ENCODE results near the gene TAF11L5. TPM values are rescaled to one million over a fixed set of nuclear protein-coding genes. Genes with fewer than 3 reads are reported as not detected.

The TAF11L5 gene
- not detected in 2 replicates for total RNA-seq

DNA sequence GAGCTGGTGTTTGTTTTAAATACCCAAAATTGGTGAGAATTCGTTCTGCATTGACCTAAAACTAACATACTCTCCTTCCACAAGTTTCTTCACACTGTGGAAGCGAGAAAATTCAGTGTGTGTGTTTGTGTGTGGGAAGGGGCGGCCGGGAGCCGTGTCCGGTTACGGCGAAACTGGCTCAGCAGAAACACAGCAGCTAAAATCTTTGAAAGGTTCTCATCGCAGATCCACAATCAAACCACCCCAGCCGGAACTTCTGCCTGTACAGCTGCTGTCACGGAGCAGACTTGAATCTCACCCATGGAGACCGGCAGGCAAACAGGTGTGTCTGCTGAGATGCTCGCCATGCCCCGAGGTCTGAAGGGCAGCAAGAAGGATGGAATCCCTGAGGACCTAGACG, at the start of gene TAF11L5:
Gene TAF11L5, plus strand, starts transcription at position 301 of the 400 bp plus-strand sequence.

DNA sequence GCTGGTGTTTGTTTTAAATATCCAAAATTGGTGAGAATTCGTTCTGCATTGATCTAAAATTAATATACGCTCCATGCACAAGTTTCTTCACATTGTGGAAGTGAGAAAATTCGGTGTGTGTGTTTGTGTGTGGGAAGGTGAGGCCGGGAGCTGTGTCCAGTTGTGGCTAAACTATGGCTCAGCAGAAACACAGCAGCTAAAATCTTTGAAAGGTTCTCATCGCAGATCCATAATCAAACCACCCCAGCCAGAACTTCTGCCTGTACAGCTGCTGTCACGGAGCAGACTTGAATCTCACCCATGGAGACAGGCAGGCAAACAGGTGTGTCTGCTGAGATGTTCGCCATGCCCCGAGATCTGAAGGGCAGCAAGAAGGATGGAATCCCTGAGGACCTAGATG, 27.1 kb upstream of the TAF11L5 start, which contains the start of gene TAF11L2:
Gene TAF11L2, plus strand, starts transcription at position 301 of the 400 bp plus-strand sequence.

DNA sequence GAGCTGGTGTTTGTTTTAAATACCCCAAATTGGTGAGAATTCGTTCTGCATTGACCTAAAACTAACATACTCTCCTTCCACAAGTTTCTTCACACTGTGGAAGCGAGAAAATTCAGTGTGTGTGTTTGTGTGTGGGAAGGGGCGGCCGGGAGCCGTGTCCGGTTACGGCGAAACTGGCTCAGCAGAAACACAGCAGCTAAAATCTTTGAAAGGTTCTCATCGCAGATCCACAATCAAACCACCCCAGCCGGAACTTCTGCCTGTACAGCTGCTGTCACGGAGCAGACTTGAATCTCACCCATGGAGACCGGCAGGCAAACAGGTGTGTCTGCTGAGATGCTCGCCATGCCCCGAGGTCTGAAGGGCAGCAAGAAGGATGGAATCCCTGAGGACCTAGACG, 7.0 kb upstream of the TAF11L5 start, which contains the start of gene TAF11L3:
Gene TAF11L3, plus strand, starts transcription at position 301 of the 400 bp plus-strand sequence.

DNA sequence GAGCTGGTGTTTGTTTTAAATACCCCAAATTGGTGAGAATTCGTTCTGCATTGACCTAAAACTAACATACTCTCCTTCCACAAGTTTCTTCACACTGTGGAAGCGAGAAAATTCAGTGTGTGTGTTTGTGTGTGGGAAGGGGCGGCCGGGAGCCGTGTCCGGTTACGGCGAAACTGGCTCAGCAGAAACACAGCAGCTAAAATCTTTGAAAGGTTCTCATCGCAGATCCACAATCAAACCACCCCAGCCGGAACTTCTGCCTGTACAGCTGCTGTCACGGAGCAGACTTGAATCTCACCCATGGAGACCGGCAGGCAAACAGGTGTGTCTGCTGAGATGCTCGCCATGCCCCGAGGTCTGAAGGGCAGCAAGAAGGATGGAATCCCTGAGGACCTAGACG, 3.5 kb upstream of the TAF11L5 start, which contains the start of gene TAF11L4:
Gene TAF11L4, plus strand, starts transcription at position 301 of the 400 bp plus-strand sequence.

DNA sequence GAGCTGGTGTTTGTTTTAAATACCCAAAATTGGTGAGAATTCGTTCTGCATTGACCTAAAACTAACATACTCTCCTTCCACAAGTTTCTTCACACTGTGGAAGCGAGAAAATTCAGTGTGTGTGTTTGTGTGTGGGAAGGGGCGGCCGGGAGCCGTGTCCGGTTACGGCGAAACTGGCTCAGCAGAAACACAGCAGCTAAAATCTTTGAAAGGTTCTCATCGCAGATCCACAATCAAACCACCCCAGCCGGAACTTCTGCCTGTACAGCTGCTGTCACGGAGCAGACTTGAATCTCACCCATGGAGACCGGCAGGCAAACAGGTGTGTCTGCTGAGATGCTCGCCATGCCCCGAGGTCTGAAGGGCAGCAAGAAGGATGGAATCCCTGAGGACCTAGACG, 3.3 kb downstream of the TAF11L5 start, which contains the start of gene TAF11L6:
Gene TAF11L6, plus strand, starts transcription at position 301 of the 400 bp plus-strand sequence.

Other genes with a start within 250 kb of the TAF11L5 start
- not detected in 2 replicates for gene TAF11L2, start 27.0 kb upstream of the TAF11L5 start, total RNA-seq
- gene TAF11L3, start 6.9 kb upstream of the TAF11L5 start, total RNA-seq = not detected in 2 replicates
- gene TAF11L4, start 3.4 kb upstream of the TAF11L5 start, total RNA-seq = not detected in 2 replicates
- not detected in 2 replicates for gene TAF11L6, start 3.4 kb downstream of the TAF11L5 start, total RNA-seq
- not detected in 2 replicates for gene TAF11L7, start 60.5 kb downstream of the TAF11L5 start, total RNA-seq
- not detected in 2 replicates for gene TAF11L8, start 65.7 kb downstream of the TAF11L5 start, total RNA-seq
- gene TAF11L9, start 69.2 kb downstream of the TAF11L5 start, total RNA-seq = not detected in 2 replicates
- gene TAF11L10, start 72.6 kb downstream of the TAF11L5 start, total RNA-seq = not detected in 2 replicates
- not detected in 2 replicates for gene TAF11L11, start 78.9 kb downstream of the TAF11L5 start, total RNA-seq
- gene TAF11L12, start 85.2 kb downstream of the TAF11L5 start, total RNA-seq = not detected in 2 replicates
- gene TAF11L13, start 106.9 kb downstream of the TAF11L5 start, total RNA-seq = not detected in 2 replicates
- not detected in 2 replicates for gene TAF11L14, start 109.2 kb downstream of the TAF11L5 start, total RNA-seq